Lower leg skin (tissue), 3 donors: Measurements from ENCODE around the gene TAF3.

Experiments used
- POLR2A ChIP-seq, 2 donors: fragments of 450-650 bp; IDR thresholded peaks; one replicate each; pipeline ENCODE4 v1.6.1; 2016 to 2017; ENCODE audit warnings: antibody characterized with exemption in 2 of 2, mild to moderate bottlenecking in 1 of 2, moderate library complexity in 1 of 2
- TF ChIP-seq, protein P1 (sequence below), 3 donors: fragments of 450-650 bp; IDR thresholded peaks; one replicate each; pipeline ENCODE4 v1.5.1; 2016; ENCODE audit warnings: antibody characterized with exemption in 3 of 3, mild to moderate bottlenecking in 3 of 3, moderate library complexity in 2 of 3

DNA sequence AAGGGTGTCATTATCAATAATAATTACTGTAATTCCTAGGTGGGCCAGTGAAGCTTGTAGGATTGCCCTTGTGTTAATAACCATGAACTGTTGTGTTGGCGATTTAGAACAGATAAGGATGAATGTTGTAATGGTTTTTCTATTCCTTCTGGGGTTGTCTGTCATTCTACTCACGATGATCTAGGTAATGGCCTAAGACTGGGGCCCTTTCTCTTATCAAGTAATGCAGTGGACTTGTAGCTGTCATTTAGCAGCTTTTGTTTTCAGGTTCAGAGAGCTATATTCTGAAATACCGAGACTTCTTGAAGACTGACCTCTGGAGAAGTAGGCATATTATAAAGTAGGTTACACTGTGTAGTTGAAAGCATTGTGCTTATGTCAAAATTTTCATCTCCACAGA is 110.2 kb downstream of the TAF3 start:
- TF ChIP-seq POLR2A (IDR thresholded peaks at IDR 0.05): no peak
- TF ChIP-seq, protein P1, sequence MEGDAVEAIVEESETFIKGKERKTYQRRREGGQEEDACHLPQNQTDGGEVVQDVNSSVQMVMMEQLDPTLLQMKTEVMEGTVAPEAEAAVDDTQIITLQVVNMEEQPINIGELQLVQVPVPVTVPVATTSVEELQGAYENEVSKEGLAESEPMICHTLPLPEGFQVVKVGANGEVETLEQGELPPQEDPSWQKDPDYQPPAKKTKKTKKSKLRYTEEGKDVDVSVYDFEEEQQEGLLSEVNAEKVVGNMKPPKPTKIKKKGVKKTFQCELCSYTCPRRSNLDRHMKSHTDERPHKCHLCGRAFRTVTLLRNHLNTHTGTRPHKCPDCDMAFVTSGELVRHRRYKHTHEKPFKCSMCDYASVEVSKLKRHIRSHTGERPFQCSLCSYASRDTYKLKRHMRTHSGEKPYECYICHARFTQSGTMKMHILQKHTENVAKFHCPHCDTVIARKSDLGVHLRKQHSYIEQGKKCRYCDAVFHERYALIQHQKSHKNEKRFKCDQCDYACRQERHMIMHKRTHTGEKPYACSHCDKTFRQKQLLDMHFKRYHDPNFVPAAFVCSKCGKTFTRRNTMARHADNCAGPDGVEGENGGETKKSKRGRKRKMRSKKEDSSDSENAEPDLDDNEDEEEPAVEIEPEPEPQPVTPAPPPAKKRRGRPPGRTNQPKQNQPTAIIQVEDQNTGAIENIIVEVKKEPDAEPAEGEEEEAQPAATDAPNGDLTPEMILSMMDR (IDR thresholded peaks at IDR 0.05): no peak
